ENCODE data around the gene B4GALT6. TPM values are rescaled to one million over a fixed set of nuclear protein-coding genes. Genes with fewer than 3 reads are reported as not detected.

The B4GALT6 gene
- total and polyA plus RNA-seq, 9 of the 15 experiments (the other 6 are each of a cell fraction or from before 2014, with no cell fraction given) = 0.03 to 0.27 (median 0.08) TPM

GRCh38 chr18:31647127-31647753, 37.1 kb downstream of the B4GALT6 start:
- CTCF ChIA-PET (ENCODE audit: low intra/inter-chr PET ratio) = no interaction called here
- no peak for FAIRE-seq

More at GRCh38 chr18:31647127-31647753, 37.1 kb downstream of the B4GALT6 start:
- POLR2A ChIA-PET = no interaction called here
- Histone ChIP-seq H3K9ac (ENCODE audit: insufficient read depth in 1 of 2, low read depth in 2 of 2, low read length in 2 of 2) (no peak overlapping the region), H2AFZ (ENCODE audit: low read depth, low read length) (no peak overlapping the region), H3K36me3 (ENCODE audit: control insufficient read depth, insufficient read depth, low read length) (no peaks in the 10 kb centered on the region), H3K27ac (ENCODE audit: extremely low read depth, low read depth, low read length) (no peak overlapping the region), H3K4me1 (replicated peaks in 1 of 2; ENCODE audit: control insufficient read depth in 2 of 2, insufficient read depth in 2 of 2, low read length in 2 of 2) (no peaks in the 10 kb centered on the region), H3K9me1 (ENCODE audit: control insufficient read depth, insufficient read depth, low read length) (no peaks in the 10 kb centered on the region), H4K20me1 (replicated peaks; ENCODE audit: control insufficient read depth, insufficient read depth, low read length) (no peaks in the 10 kb centered on the region), H3K4me2 (ENCODE audit: insufficient read depth, low read length) (no peak overlapping the region), H3K79me2 (ENCODE audit: control insufficient read depth, insufficient read depth, low read length) (no peaks in the 10 kb centered on the region), H3K9me3 (replicated peaks; ENCODE audit: control insufficient read depth, insufficient read depth, low read depth, low read length) (no peaks in the 10 kb centered on the region), H3K27me3 (ENCODE audit: control insufficient read depth in 2 of 2, insufficient read depth in 2 of 2, low read length in 2 of 2) (peaks cover 5% of the 10 kb centered on the region in 2 experiments; a peak in 4 of 5 replicates), H3K4me3 (no peak overlapping the region)
- intact Hi-C loops (cut with micrococcal nuclease) = no loop called here
- DNase-seq (ENCODE audit: extremely low read depth in 1 of 4, low spot score in 3 of 4) (no peak), ATAC-seq (no peak)
- no TSS peak for BruUV-seq (replicated peaks)
- 3% methylated on average over 4 of the region's 4 CpGs for WGBS (ENCODE audit: insufficient coverage, low coverage, missing lambda C conversion rate)
- no peak for TF ChIP-seq HNRNPL (IDR thresholded peaks at IDR 0.05; ENCODE audit: low read depth, low read length)
- no peak for TF ChIP-seq ZFP30 (CRISPR knock-in tag; IDR thresholded peaks at IDR 0.05; ENCODE audit: borderline replicate concordance)
- TF ChIP-seq ZNF436 (CRISPR knock-in tag; IDR thresholded peaks at IDR 0.05) = no peak
- no peak for TF ChIP-seq E2F3 (CRISPR knock-in tag; IDR thresholded peaks at IDR 0.05)
- no peak for TF ChIP-seq POLR2AphosphoS2 (IDR thresholded peaks at IDR 0.05; ENCODE audit: low read length)
- TF ChIP-seq CGGBP1 (CRISPR knock-in tag; IDR thresholded peaks at IDR 0.05) = no peak
- TF ChIP-seq JUND (IDR thresholded peaks at IDR 0.05; ENCODE audit: borderline replicate concordance, low read depth, low read length) = no peak
- no peak for TF ChIP-seq JUND (tag; IDR thresholded peaks at IDR 0.05; ENCODE audit: borderline replicate concordance, low read depth, low read length)
- TF ChIP-seq CBFB (CRISPR knock-in tag; IDR thresholded peaks at IDR 0.05) = no peak
- TF ChIP-seq NFIC (IDR thresholded peaks at IDR 0.05) = no peak
- no peak for TF ChIP-seq ATF3 (IDR thresholded peaks at IDR 0.05)
- TF ChIP-seq ATF3 (CRISPR knock-in tag; conservative IDR thresholded peaks at IDR 0.05) = no peak
- TF ChIP-seq RUNX1 (IDR thresholded peaks at IDR 0.05; ENCODE audit: low read depth) = no peak
- TF ChIP-seq RHOXF2B (CRISPR knock-in tag; conservative IDR thresholded peaks at IDR 0.05) = no peak
- no peak for TF ChIP-seq CBX5 (IDR thresholded peaks at IDR 0.05; ENCODE audit: borderline replicate concordance, low read depth)
- in situ Hi-C loops (cut with MboI) = no loop called here
